GM21529 (cell line): ENCODE measurements around the gene CDH7.

Experiments
- ATAC-seq: cut with Tn5 transposase; IDR thresholded peaks from one replicate; pipeline ENCODE4 v1.9.1; 2021; ENCODE audit not compliant: unreplicated experiment

The CDH7 gene

GRCh38 chr18:65750389-65751154, at the start of gene CDH7:
TSS of gene CDH7 (plus strand) at chr18:65751012. CDS start at chr18:65762843, 11,831 bp downstream.
- no peak for ATAC-seq

GRCh38 chr18:65704046-65704445, 46.8 kb upstream of the CDH7 start:
- ATAC-seq, result no peak

- no peak for ATAC-seq
Measured at GRCh38 chr18:65706646-65707045, 44.2 kb upstream of the CDH7 start.

GRCh38 chr18:65711493-65711892, 39.3 kb upstream of the CDH7 start:
- ATAC-seq, result no peak

- ATAC-seq, result no peak
Measured at GRCh38 chr18:65721619-65722018, 29.2 kb upstream of the CDH7 start.

- no peak for ATAC-seq
Measured at GRCh38 chr18:65725251-65726050, 25.4 kb upstream of the CDH7 start.

GRCh38 chr18:65735155-65735554, 15.7 kb upstream of the CDH7 start:
- no peak for ATAC-seq

- ATAC-seq, result no peak
Measured at GRCh38 chr18:65737471-65737955, 13.3 kb upstream of the CDH7 start.

GRCh38 chr18:65746936-65747335, 3.9 kb upstream of the CDH7 start:
- no peak for ATAC-seq

GRCh38 chr18:65748321-65748720, 2.5 kb upstream of the CDH7 start:
- ATAC-seq, result no peak

- no peak for ATAC-seq
Measured at GRCh38 chr18:65749841-65750240, 971 bp upstream of the CDH7 start.

GRCh38 chr18:65751155-65752085, 608 bp downstream of the CDH7 start:
- no peak for ATAC-seq

- no peak for ATAC-seq
Measured at GRCh38 chr18:65752625-65753325, 2.0 kb downstream of the CDH7 start.

GRCh38 chr18:65753520-65753919, 2.7 kb downstream of the CDH7 start:
- ATAC-seq, result no peak

GRCh38 chr18:65754121-65754520, 3.3 kb downstream of the CDH7 start:
- ATAC-seq, result no peak

GRCh38 chr18:65755616-65756015, 4.8 kb downstream of the CDH7 start:
- ATAC-seq, result no peak

GRCh38 chr18:65760457-65760856, 9.6 kb downstream of the CDH7 start:
- ATAC-seq, result no peak

GRCh38 chr18:65761636-65762295, 11.0 kb downstream of the CDH7 start:
- ATAC-seq, result no peak

GRCh38 chr18:65762556-65762955, 11.7 kb downstream of the CDH7 start:
- ATAC-seq, result no peak

- ATAC-seq, result no peak
Measured at GRCh38 chr18:65767406-65767805, 16.6 kb downstream of the CDH7 start.
